ENCODE results near the gene CKLF. TPM values are rescaled to one million over a fixed set of nuclear protein-coding genes. Genes with fewer than 3 reads are reported as not detected.
"Not testable (repeated sequence)": the region's sequence is repeated elsewhere in the genome, so short reads cannot be mapped to it uniquely, and the experiment has no call there.

Gene CKLF
- total RNA-seq, 2 donors from 2014 or later, result 22.5 to 40.7 TPM

DNA sequence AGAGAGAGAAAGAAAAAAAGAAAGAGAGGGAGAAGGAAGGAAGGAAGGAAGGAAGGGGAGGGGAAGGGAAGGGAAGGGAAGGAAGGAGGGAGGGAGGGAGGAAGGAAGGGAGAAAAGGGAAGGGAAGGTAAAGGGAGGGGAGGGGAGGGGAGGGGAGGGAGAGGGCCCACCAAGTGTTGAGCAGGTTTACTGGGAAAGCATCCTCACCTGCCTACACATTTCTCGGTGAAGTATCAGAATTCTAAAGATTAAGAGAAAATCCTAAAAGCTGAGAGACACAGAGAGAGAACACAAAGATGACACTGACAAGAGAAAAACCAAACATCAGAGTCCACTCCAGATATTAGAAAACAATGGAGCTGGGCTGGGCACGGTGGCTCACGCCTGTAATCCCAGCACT lies 39.9 kb downstream of the CKLF start:
- Mint-ChIP-seq H3K36me3 (ENCODE audit: low read depth) (no peaks in the 10 kb centered on the region), H3K4me1 (no peaks in the 10 kb centered on the region), H3K27ac (no peak overlapping the region), H3K27me3 (ENCODE audit: insufficient read depth) (no peaks in the 10 kb centered on the region), H3K4me3 (no peak overlapping the region), H3K9me3 (no peaks in the 10 kb centered on the region)
- Histone ChIP-seq H3K9ac (ENCODE audit: extremely low read depth, low read length, poor library complexity, severe bottlenecking) (no peak overlapping the region), H3K4me1 (ENCODE audit: control insufficient read depth, insufficient read depth, low read length) (no peaks in the 10 kb centered on the region), H3K36me3 (ENCODE audit: control insufficient read depth, insufficient read depth, low read length) (no peaks in the 10 kb centered on the region), H3K4me3 (ENCODE audit: low read length) (no peak overlapping the region), H3K27ac (ENCODE audit: low read depth, low read length) (no peak overlapping the region), H3K27me3 (ENCODE audit: control insufficient read depth, insufficient read depth, low read length, poor library complexity, severe bottlenecking) (no peaks in the 10 kb centered on the region), H3K9me3 (ENCODE audit: control insufficient read depth, low read length) (no peaks in the 10 kb centered on the region)
- 86 to 89% methylated on average over 2 to 3 of the region's 3 CpGs for WGBS, 2 experiments (ENCODE audit: insufficient coverage in 1 of 2, insufficient read length in 1 of 2)
- TF ChIP-seq, protein P1, sequence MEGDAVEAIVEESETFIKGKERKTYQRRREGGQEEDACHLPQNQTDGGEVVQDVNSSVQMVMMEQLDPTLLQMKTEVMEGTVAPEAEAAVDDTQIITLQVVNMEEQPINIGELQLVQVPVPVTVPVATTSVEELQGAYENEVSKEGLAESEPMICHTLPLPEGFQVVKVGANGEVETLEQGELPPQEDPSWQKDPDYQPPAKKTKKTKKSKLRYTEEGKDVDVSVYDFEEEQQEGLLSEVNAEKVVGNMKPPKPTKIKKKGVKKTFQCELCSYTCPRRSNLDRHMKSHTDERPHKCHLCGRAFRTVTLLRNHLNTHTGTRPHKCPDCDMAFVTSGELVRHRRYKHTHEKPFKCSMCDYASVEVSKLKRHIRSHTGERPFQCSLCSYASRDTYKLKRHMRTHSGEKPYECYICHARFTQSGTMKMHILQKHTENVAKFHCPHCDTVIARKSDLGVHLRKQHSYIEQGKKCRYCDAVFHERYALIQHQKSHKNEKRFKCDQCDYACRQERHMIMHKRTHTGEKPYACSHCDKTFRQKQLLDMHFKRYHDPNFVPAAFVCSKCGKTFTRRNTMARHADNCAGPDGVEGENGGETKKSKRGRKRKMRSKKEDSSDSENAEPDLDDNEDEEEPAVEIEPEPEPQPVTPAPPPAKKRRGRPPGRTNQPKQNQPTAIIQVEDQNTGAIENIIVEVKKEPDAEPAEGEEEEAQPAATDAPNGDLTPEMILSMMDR (conservative IDR thresholded peaks at IDR 0.05), result no peak
- DNase-seq, result no peak

DNA sequence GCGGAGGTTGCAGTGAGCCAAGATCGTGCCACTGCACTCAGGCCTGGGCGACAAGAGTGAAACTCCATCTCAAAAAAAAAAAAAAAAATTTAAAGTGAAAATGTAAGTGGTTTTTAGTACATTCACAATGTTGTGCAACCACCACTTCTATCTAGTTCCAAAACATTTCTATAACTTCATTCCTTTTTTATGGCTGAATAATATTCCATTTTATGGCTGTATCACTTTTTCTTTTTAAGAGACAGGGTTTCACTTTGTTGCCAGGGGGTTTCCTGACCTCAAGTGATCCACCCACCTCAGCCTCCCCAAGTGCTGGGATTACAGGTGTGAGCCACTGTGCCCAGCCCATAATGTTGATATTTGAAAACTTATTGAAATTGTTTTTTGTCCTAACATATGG lies 40.4 kb downstream of the CKLF start:
- Histone ChIP-seq H3K36me3 (ENCODE audit: control insufficient read depth, insufficient read depth, low read length) (no peaks in the 10 kb centered on the region), H3K9me3 (ENCODE audit: control insufficient read depth, low read length) (no peaks in the 10 kb centered on the region), H3K4me1 (ENCODE audit: control insufficient read depth, insufficient read depth, low read length) (no peaks in the 10 kb centered on the region), H3K9ac (ENCODE audit: extremely low read depth, low read length, poor library complexity, severe bottlenecking) (no peak overlapping the region), H3K27ac (ENCODE audit: low read depth, low read length) (no peak overlapping the region), H3K4me3 (ENCODE audit: low read length) (no peak overlapping the region), H3K27me3 (ENCODE audit: control insufficient read depth, insufficient read depth, low read length, poor library complexity, severe bottlenecking) (no peaks in the 10 kb centered on the region)
- WGBS, 2 experiments (ENCODE audit: insufficient coverage in 1 of 2, insufficient read length in 1 of 2), result 90 to 93% methylated on average over 2 to 3 of the region's 3 CpGs
- DNase-seq, result no peak
- Mint-ChIP-seq H3K36me3 (ENCODE audit: low read depth) (no peaks in the 10 kb centered on the region), H3K4me1 (no peaks in the 10 kb centered on the region), H3K27me3 (ENCODE audit: insufficient read depth) (no peaks in the 10 kb centered on the region), H3K4me3 (no peak overlapping the region), H3K9me3 (no peaks in the 10 kb centered on the region), H3K27ac (no peak overlapping the region)
- TF ChIP-seq, protein P1 (conservative IDR thresholded peaks at IDR 0.05), result no peak

DNA sequence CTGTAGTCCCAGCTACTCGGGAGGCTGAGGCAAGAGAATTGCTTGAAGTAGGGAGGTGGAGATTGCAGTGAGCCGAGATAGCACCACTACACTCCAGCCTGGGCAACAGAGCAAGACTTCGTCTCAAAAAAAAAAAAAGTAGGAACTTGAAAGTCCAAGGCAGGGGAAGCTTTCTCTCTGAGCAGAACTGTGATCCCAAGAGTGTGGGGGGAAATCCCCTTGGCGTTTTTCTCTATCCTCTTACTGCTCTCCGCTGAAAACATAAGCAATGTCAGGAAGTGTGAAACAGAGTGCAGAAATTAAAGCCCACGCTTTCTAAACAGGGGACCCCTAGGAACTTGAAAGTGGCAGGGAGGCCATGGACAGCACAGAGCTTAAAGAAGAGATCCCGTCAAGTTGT lies 42.4 kb downstream of the CKLF start:
- Histone ChIP-seq H3K27me3 (ENCODE audit: control insufficient read depth, insufficient read depth, low read length, poor library complexity, severe bottlenecking) (no peaks in the 10 kb centered on the region), H3K4me3 (ENCODE audit: low read length) (no peak overlapping the region), H3K9ac (ENCODE audit: extremely low read depth, low read length, poor library complexity, severe bottlenecking) (no peak overlapping the region), H3K36me3 (ENCODE audit: control insufficient read depth, insufficient read depth, low read length) (no peaks in the 10 kb centered on the region), H3K27ac (ENCODE audit: low read depth, low read length) (no peak overlapping the region), H3K4me1 (ENCODE audit: control insufficient read depth, insufficient read depth, low read length) (no peaks in the 10 kb centered on the region), H3K9me3 (ENCODE audit: control insufficient read depth, low read length) (no peaks in the 10 kb centered on the region)
- H3K36me3 Mint-ChIP-seq (ENCODE audit: low read depth), result no peaks in the 10 kb centered on the region
- peaks cover 2% of the 10 kb centered on the region for H3K27me3 Mint-ChIP-seq (ENCODE audit: insufficient read depth)
- no peak overlapping the region for H3K27ac Mint-ChIP-seq
- no peak overlapping the region for H3K4me3 Mint-ChIP-seq
- H3K4me1 Mint-ChIP-seq, result no peaks in the 10 kb centered on the region
- H3K9me3 Mint-ChIP-seq, result no peaks in the 10 kb centered on the region
- TF ChIP-seq, protein P1 (conservative IDR thresholded peaks at IDR 0.05), result no peak
- no peak for DNase-seq
- 88 to 92% methylated on average over 7 of the region's 7 CpGs for WGBS, 2 experiments (ENCODE audit: insufficient coverage in 1 of 2, insufficient read length in 1 of 2)

DNA sequence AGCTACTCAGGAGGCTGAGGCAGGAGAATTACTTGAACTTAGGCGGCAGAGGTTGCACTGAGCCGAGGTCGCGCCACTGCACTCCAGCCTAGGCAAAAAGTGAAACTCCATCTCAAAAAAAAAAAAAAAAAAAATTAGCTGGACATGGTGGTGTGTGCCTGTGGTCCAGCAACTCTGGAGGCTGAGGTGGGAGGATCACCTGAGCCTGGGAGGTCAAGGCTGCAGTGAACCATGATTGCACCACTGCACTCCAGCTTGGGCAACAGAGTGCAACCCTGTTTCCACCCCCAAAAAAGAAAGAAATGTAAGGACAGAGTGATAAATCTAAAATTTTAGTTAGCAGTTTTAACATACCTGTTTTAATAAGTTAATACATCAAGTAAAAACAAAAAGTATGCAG lies 44.2 kb downstream of the CKLF start:
- not testable (repeated sequence) for H3K4me1 ChIP-seq (ENCODE audit: control insufficient read depth, insufficient read depth, low read length); H3K36me3 Mint-ChIP-seq (ENCODE audit: low read depth); H3K9me3 Mint-ChIP-seq; H3K9ac ChIP-seq (ENCODE audit: extremely low read depth, low read length, poor library complexity, severe bottlenecking); H3K4me3 ChIP-seq (ENCODE audit: low read length); H3K9me3 ChIP-seq (ENCODE audit: control insufficient read depth, low read length); H3K27ac ChIP-seq (ENCODE audit: low read depth, low read length); H3K27me3 ChIP-seq (ENCODE audit: control insufficient read depth, insufficient read depth, low read length, poor library complexity, severe bottlenecking); H3K4me3 Mint-ChIP-seq; H3K27ac Mint-ChIP-seq; H3K36me3 ChIP-seq (ENCODE audit: control insufficient read depth, insufficient read depth, low read length); H3K4me1 Mint-ChIP-seq; DNase-seq; H3K27me3 Mint-ChIP-seq (ENCODE audit: insufficient read depth)
- 92% methylated on average over 1 of the region's 4 CpGs; no CpG with 5 or more reads in 1 of the 2 experiments for WGBS, 2 experiments (ENCODE audit: insufficient coverage in 1 of 2, insufficient read length in 1 of 2)

All from endodermal cell (in vitro differentiated cells).